Nephron progenitor cell (in vitro differentiated cells): ENCODE data around the gene FTO.

Experiments
- DNase-seq: peaks from one replicate; pipeline ENCODE4 v3.0.0; 2021
- H3K27ac Mint-ChIP-seq: 2 replicates; pipeline ENCODE4 v1.8.0; 2021; ENCODE audit warnings: mild to moderate bottlenecking, moderate library complexity, mixed read lengths
- H3K27me3 Mint-ChIP-seq: 2 replicates; pipeline ENCODE4 v1.8.0; 2021; ENCODE audit warnings: mild to moderate bottlenecking, low read depth, mixed read lengths; ENCODE audit not compliant: poor library complexity
- H3K36me3 Mint-ChIP-seq: 2 replicates; pipeline ENCODE4 v1.8.0; 2021; ENCODE audit warnings: low read depth, mixed read lengths
- H3K4me1 Mint-ChIP-seq: 2 replicates; pipeline ENCODE4 v1.8.0; 2021; ENCODE audit warnings: mixed read lengths
- H3K4me3 Mint-ChIP-seq: 2 replicates; pipeline ENCODE4 v1.8.0; 2021; ENCODE audit warnings: mild to moderate bottlenecking, moderate library complexity, mixed read lengths
- H3K9me3 Mint-ChIP-seq: 2 replicates; pipeline ENCODE4 v1.8.0; 2021; ENCODE audit warnings: mild to moderate bottlenecking, moderate library complexity, mixed read lengths
- TF ChIP-seq, protein P1 (sequence below): fragments of 200-600 bp; sonication (generic); IDR thresholded peaks from 2 replicates; pipeline ENCODE4 v1.5.0; 2021; ENCODE audit warnings: antibody characterized with exemption

Gene FTO

DNA sequence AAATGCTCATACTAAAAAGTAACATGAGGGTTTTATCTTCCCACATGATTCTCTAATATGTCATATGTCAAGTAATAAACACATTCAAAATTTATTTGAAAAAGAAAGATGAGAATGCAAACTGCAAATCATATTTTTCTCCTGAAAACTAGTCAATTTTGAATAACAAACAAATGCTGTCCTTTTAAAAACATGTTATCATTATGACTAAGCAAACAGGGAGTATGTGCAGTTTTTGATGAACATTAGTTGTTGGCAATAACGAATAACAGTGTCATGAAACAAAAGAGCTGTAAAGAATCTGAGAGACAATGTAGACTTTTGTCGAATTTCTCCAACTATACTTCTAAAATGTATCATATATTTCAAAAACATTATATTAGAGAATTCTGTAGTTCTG lies 35.1 kb upstream of the FTO start:
- TF ChIP-seq, protein P1, sequence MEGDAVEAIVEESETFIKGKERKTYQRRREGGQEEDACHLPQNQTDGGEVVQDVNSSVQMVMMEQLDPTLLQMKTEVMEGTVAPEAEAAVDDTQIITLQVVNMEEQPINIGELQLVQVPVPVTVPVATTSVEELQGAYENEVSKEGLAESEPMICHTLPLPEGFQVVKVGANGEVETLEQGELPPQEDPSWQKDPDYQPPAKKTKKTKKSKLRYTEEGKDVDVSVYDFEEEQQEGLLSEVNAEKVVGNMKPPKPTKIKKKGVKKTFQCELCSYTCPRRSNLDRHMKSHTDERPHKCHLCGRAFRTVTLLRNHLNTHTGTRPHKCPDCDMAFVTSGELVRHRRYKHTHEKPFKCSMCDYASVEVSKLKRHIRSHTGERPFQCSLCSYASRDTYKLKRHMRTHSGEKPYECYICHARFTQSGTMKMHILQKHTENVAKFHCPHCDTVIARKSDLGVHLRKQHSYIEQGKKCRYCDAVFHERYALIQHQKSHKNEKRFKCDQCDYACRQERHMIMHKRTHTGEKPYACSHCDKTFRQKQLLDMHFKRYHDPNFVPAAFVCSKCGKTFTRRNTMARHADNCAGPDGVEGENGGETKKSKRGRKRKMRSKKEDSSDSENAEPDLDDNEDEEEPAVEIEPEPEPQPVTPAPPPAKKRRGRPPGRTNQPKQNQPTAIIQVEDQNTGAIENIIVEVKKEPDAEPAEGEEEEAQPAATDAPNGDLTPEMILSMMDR = no peak
- Mint-ChIP-seq H3K4me3 (no peak overlapping the region), H3K27me3 (no peaks in the 10 kb centered on the region), H3K4me1 (no peaks in the 10 kb centered on the region), H3K9me3 (no peaks in the 10 kb centered on the region), H3K36me3 (no peaks in the 10 kb centered on the region), H3K27ac (no peak overlapping the region)
- DNase-seq = no peak

DNA sequence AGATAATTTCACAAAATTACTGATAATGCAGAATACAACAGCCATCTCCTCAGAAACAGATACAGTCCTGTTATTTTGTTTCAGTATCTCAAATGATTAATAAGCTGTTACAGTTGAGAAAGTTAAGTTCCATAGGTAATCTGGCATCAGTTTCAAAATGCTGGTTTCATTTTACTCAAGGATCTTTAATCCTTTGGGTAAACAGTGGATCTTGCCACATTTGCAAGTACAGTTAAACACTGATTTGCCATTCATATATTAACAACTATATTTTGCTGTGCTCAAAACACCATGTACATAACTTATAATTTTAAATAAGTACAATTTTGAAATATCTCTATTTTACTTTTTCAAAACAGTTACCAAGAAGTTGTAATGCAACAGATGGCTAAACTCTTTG lies 31.5 kb upstream of the FTO start:
- no peaks in the 10 kb centered on the region for H3K27me3 Mint-ChIP-seq
- H3K4me3 Mint-ChIP-seq = no peak overlapping the region
- H3K9me3 Mint-ChIP-seq = no peaks in the 10 kb centered on the region
- TF ChIP-seq, protein P1 = no peak
- H3K27ac Mint-ChIP-seq = no peak overlapping the region
- peaks cover 3% of the 10 kb centered on the region for H3K4me1 Mint-ChIP-seq
- peaks cover 4% of the 10 kb centered on the region for H3K36me3 Mint-ChIP-seq
- no peak for DNase-seq

DNA sequence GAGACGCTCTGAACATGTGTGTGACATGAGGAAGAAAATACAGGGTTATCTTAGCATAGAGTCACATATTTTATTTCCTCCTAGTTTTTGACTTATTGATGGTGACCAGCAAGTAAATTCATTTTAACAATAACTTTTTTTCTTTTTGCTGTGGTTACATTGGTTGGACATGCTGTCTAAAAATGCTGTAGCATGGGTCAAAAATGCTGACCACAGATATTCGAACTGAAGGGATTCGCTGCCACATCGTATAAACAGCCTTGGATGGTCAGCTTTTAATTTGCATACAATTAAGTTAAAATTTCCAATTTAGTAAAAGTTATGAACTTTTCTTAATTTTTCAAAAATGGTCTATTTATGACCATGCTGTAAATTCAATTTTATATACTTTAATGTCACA lies 30.8 kb upstream of the FTO start:
- peaks cover 9% of the 10 kb centered on the region for H3K4me1 Mint-ChIP-seq
- H3K27me3 Mint-ChIP-seq = no peaks in the 10 kb centered on the region
- no peak overlapping the region for H3K27ac Mint-ChIP-seq
- TF ChIP-seq, protein P1 = no peak
- no peaks in the 10 kb centered on the region for H3K9me3 Mint-ChIP-seq
- peaks cover 6% of the 10 kb centered on the region for H3K36me3 Mint-ChIP-seq
- no peak for DNase-seq
- H3K4me3 Mint-ChIP-seq = no peak overlapping the region

DNA sequence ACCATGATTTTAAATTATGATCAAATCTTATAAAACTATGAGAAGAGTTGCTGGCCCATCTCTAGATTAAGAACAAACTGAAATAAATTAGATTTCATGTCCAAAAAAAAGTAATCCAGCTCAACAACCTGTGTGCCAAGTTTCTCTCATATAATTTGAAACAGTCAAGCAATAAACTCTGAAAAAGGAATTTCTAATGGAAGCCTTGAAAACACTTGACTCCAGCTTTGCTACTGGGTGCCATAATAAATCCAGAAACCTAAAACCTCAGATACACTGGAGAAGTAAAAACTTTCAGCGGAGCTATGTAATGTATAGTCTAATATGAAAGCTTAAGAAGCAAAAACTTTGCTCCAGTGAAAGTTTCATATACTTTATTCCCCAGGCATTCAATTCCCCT lies 25.8 kb upstream of the FTO start:
- Mint-ChIP-seq H3K27ac (no peak overlapping the region), H3K4me3 (no peak overlapping the region), H3K27me3 (no peaks in the 10 kb centered on the region), H3K36me3 (peaks cover 17% of the 10 kb centered on the region), H3K4me1 (peaks cover 35% of the 10 kb centered on the region), H3K9me3 (no peaks in the 10 kb centered on the region)
- TF ChIP-seq, protein P1 = no peak
- no peak for DNase-seq

DNA sequence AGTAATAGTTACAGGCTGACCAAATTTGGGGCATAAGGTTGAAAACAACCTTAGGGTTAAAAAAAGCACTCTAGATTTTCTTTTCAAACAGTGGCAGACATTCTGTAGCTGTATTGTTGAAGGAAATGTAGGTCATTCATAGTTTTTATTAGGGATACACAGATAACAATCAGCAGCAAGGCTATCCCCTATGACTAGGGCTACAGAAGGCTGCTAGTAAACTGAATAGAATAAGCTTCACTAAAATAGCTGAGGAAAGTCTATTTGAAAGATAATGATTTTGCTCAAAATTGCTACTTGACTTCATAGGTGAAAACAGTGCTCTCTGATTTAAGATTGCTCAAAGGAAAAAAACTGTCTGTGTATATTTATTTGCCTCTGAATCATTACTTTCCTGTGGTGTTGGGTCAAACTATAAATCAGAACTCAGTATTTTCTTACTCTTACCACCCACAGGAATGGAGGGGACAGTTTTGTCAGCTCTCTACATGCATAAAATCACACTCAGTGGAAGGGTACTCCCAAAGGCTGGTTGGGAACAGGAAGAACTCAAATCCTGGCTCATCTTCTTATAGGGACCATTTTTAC lies 25.1 kb upstream of the FTO start:
- TF ChIP-seq, protein P1 = no peak
- peaks cover 24% of the 10 kb centered on the region for H3K36me3 Mint-ChIP-seq
- H3K27ac Mint-ChIP-seq = peak overlapping the region; percentile 59
- H3K27me3 Mint-ChIP-seq = no peaks in the 10 kb centered on the region
- no peak overlapping the region for H3K4me3 Mint-ChIP-seq
- peaks cover 3% of the 10 kb centered on the region for H3K9me3 Mint-ChIP-seq
- peaks cover 35% of the 10 kb centered on the region for H3K4me1 Mint-ChIP-seq
- no peak for DNase-seq

DNA sequence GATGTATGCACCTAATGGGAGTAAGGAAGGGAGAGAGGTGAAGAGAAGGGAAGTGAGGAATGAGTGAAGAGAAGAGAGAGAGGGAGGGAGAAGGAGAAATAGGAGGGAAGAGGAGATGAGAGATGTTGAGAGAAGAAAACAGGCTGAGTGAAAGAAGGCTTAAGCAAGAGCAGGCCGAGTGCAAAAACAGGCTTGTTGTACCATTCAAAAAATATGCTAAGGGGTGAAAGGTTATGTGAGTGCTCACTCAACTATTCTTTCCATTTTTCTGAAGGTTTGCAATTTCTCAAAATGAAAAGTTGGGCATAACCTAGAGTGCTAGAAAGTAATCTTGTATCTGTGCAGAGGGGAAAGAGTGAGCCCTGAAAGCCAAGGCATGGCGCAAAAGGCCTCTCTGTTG lies 23.2 kb upstream of the FTO start:
- no peaks in the 10 kb centered on the region for H3K27me3 Mint-ChIP-seq
- TF ChIP-seq, protein P1 = no peak
- peaks cover 35% of the 10 kb centered on the region for H3K4me1 Mint-ChIP-seq
- no peak overlapping the region for H3K27ac Mint-ChIP-seq
- peaks cover 14% of the 10 kb centered on the region for H3K9me3 Mint-ChIP-seq
- peaks cover 40% of the 10 kb centered on the region for H3K36me3 Mint-ChIP-seq
- no peak for DNase-seq
- no peak overlapping the region for H3K4me3 Mint-ChIP-seq
